GM12878 (cell line): ENCODE measurements around the gene OR4K14. TPM values are rescaled to one million over a fixed set of nuclear protein-coding genes. Genes with fewer than 3 reads are reported as not detected.
"Not testable (repeated sequence)": the region's sequence is repeated elsewhere in the genome, so short reads cannot be mapped to it uniquely, and the experiment has no call there.

Source experiments
- ATAC-seq: fragments of 200-7000 bp; cut with Tn5 transposase; 3 replicates; pipeline ENCODE4 v1.9.1; 2020; ENCODE audit warnings: mild to moderate bottlenecking, moderate library complexity
- BruUV-seq: library from RNA; stranded (reverse); fragments of 400-500 nt; replicated peaks from 2 replicates; lab custom pipeline; 2021; lab: Mats Ljungman, UMichigan
- CTCF ChIA-PET: fragments of 300-600 bp; sonication (Branson Sonifier 250); formaldehyde crosslinking; extraction: SDS; loops from one replicate; lab custom pipeline; 2021; ENCODE audit warnings: inconsistent platforms; lab: Yijun Ruan, JAX
- POLR2A ChIA-PET: fragments of 350-600 bp; formaldehyde crosslinking; extraction: SDS; loops from one replicate; lab custom pipeline; 2021; ENCODE audit warnings: inconsistent platforms; lab: Charles Lee
- RAD21 ChIA-PET: fragments of 300-600 bp; sonication (Branson Sonifier 250); formaldehyde crosslinking; loops from one replicate; lab custom pipeline; 2023; ENCODE audit warnings: antibody characterized with exemption; ENCODE audit not compliant: unreplicated experiment; lab: Charles Lee
- SMC1A ChIA-PET: fragments of 300-600 bp; sonication (Branson Sonifier 250); formaldehyde crosslinking; loops from one replicate; lab custom pipeline; 2023; ENCODE audit not compliant: unreplicated experiment, uncharacterized antibody; lab: Charles Lee
- DNase-seq: peaks from one replicate; pipeline ENCODE4 v3.0.0-alpha.2; 2011; ENCODE audit warnings: low read depth, low spot score
- FAIRE-seq: peaks from 3 replicates; lab custom pipeline; 2011; peaks lifted over from hg19 to GRCh38; lab: Jason Lieb, UNC
- H2AFZ ChIP-seq: 2 replicates; pipeline ENCODE4 v1.6.0; 2011; ENCODE audit warnings: low read depth, low read length, control low read depth; ENCODE audit not compliant: control insufficient read depth
- H3K27ac ChIP-seq: 2 replicates; pipeline ENCODE4 v1.5.1; 2011; ENCODE audit warnings: control low read depth; ENCODE audit not compliant: control insufficient read depth, insufficient read depth
- H3K27me3 ChIP-seq, 2 experiments: replicated peaks in 1 of 2; 2 replicates each; pipeline versions ENCODE4 v1.6.0 to v1.6.1; 2011; ENCODE audit warnings: low read length in 1 of 2; ENCODE audit not compliant: control insufficient read depth in 2 of 2, insufficient read depth in 2 of 2
- H3K36me3 ChIP-seq, 2 experiments: 2 replicates each; pipeline ENCODE4 v1.5.1; 2011; ENCODE audit warnings: low read length in 1 of 2; ENCODE audit not compliant: control insufficient read depth in 2 of 2, insufficient read depth in 2 of 2
- H3K4me1 ChIP-seq: 2 replicates; pipeline ENCODE4 v1.6.1; 2011; ENCODE audit warnings: mild to moderate bottlenecking, low read length, moderate library complexity, mixed read lengths; ENCODE audit not compliant: control insufficient read depth, insufficient read depth
- H3K4me2 ChIP-seq: 2 replicates; pipeline ENCODE4 v1.6.0; 2011; ENCODE audit warnings: control low read depth; ENCODE audit not compliant: control insufficient read depth, insufficient read depth
- H3K4me3 ChIP-seq: fragments of 200-600 bp; sonication (generic); 2 replicates; pipeline ENCODE4 v1.5.1; 2016
- H3K79me2 ChIP-seq: 2 replicates; pipeline ENCODE4 v1.6.0; 2011; ENCODE audit warnings: low read length; ENCODE audit not compliant: control insufficient read depth, insufficient read depth
- H3K9ac ChIP-seq: 2 replicates; pipeline ENCODE4 v1.8.0; 2011; ENCODE audit warnings: low read length, control low read depth, mixed read lengths; ENCODE audit not compliant: control insufficient read depth, insufficient read depth
- H3K9me3 ChIP-seq: replicated peaks from 3 replicates; pipeline ENCODE4 v1.5.1; 2011; ENCODE audit warnings: mild to moderate bottlenecking, low read length; ENCODE audit not compliant: control insufficient read depth, insufficient read depth
- H4K20me1 ChIP-seq: 2 replicates; pipeline ENCODE4 v1.6.0; 2011; ENCODE audit not compliant: control insufficient read depth, insufficient read depth
- WGBS: methylation state at CpG from one replicate; pipeline ENCODE4 v1.1.6; 2016; ENCODE audit warnings: low lambda C conversion rate; ENCODE audit not compliant: insufficient replicate concordance, insufficient coverage; ENCODE audit errors: missing lambda C conversion rate; 5-methylcytosine and 5-hydroxymethylcytosine counted together
- in situ Hi-C: fragments of 300-500 bp; cut with MboI; formaldehyde crosslinking; loops from 9 replicates; pipeline ENCODE4 v1.14.3; 2018; ENCODE audit warnings: mixed read lengths
- intact Hi-C: fragments of 100-400 bp; cut with micrococcal nuclease; formaldehyde crosslinking; loops from one replicate; pipeline ENCODE4 v1.14.2; 2022; ENCODE audit not compliant: unreplicated experiment
- polyA plus RNA-seq, 11 experiments: library from polyadenylated mRNA; depleted of rRNA in 4 of 11; unstranded in 6 of 11; stranded (reverse) in 5 of 11; fragments of >200 nt; fragmentation: Nextera tagmentation in 4 of 11; fragmentation: Illumina TruSeq in 1 of 11; extraction: Ambion mirVana in 4 of 11; extraction: Trizol in 1 of 11; gene quantifications; 1 replicate in 1 of 11; 2 replicates in 10 of 11; pipeline versions ENCODE4 v1.2.1 to v1.2.3, GENCODE V29; 2011 to 2016; ENCODE audit warnings: inconsistent platforms in 2 of 11, missing spikeins in 2 of 11, low read depth in 1 of 11
- total RNA-seq, 4 experiments: library from RNA; depleted of rRNA in 3 of 4; stranded (reverse); fragments of >200 nt in 3 of 4; fragmentation: Illumina TruSeq in 1 of 4; extraction: Trizol in 1 of 4; gene quantifications; 2 replicates each; pipeline versions ENCODE4 v1.2.1 to v1.2.3, GENCODE V29; 2013 to 2021

The OR4K14 gene
- total and polyA plus RNA-seq, 10 of the 15 experiments (the other 5 are each of a cell fraction or from before 2014, with no cell fraction given): not detected

GRCh38 chr14:19969735-19970134 is 49.4 kb downstream of the OR4K14 start:
- H3K79me2 ChIP-seq, H3K4me1 ChIP-seq, ATAC-seq, H3K9me3 ChIP-seq, RAD21 ChIA-PET, FAIRE-seq, intact Hi-C loops, POLR2A ChIA-PET, H3K27ac ChIP-seq, BruUV-seq, H3K36me3 ChIP-seq, H3K9ac ChIP-seq, in situ Hi-C loops, H3K27me3 ChIP-seq, SMC1A ChIA-PET, H3K4me2 ChIP-seq, H2AFZ ChIP-seq, H4K20me1 ChIP-seq, CTCF ChIA-PET, H3K4me3 ChIP-seq, DNase-seq: not testable (repeated sequence)
- 66% methylated on average over 2 of the region's 2 CpGs for WGBS

Other genes with a start within 250 kb of the OR4K14 start
Only the 7 nearest of the 15 such genes appear.
- gene OR4K5, start 98.7 kb downstream of the OR4K14 start, total RNA-seq (2014; rRNA removed): not detected in 2 replicates
- gene OR4K5, start 98.7 kb downstream of the OR4K14 start, total RNA-seq (2014; rRNA removed; fragmentation: Illumina TruSeq; extraction: Trizol): not detected in 2 replicates
- gene OR4K5, start 98.7 kb downstream of the OR4K14 start, total RNA-seq (2021): not detected in 2 replicates
- not detected in 2 replicates for gene OR4K5, start 98.7 kb downstream of the OR4K14 start, polyA plus RNA-seq (2011; rRNA removed)
- not detected in 2 replicates for gene OR4K5, start 98.7 kb downstream of the OR4K14 start, polyA plus RNA-seq (2014; fragmentation: Illumina TruSeq; extraction: Trizol)
- gene OR4K5, start 98.7 kb downstream of the OR4K14 start, polyA plus RNA-seq (2014; fragmentation: Nextera tagmentation; extraction: Ambion mirVana): not detected
- gene OR4K5, start 98.7 kb downstream of the OR4K14 start, polyA plus RNA-seq (2014; rRNA removed): not detected in 2 replicates
- not detected for gene OR4K5, start 98.7 kb downstream of the OR4K14 start, polyA plus RNA-seq (2016; fragmentation: Nextera tagmentation; extraction: Ambion mirVana)
- gene OR4K1, start 88.4 kb downstream of the OR4K14 start, total RNA-seq (2014; rRNA removed): not detected in 2 replicates
- gene OR4K1, start 88.4 kb downstream of the OR4K14 start, total RNA-seq (2014; rRNA removed; fragmentation: Illumina TruSeq; extraction: Trizol): not detected in 2 replicates
- gene OR4K1, start 88.4 kb downstream of the OR4K14 start, total RNA-seq (2021): not detected in 2 replicates
- gene OR4K1, start 88.4 kb downstream of the OR4K14 start, polyA plus RNA-seq (2011; rRNA removed): not detected in 2 replicates
- gene OR4K1, start 88.4 kb downstream of the OR4K14 start, polyA plus RNA-seq (2014; fragmentation: Illumina TruSeq; extraction: Trizol): not detected in 2 replicates
- gene OR4K1, start 88.4 kb downstream of the OR4K14 start, polyA plus RNA-seq (2014; fragmentation: Nextera tagmentation; extraction: Ambion mirVana): not detected
- gene OR4K1, start 88.4 kb downstream of the OR4K14 start, polyA plus RNA-seq (2014; rRNA removed): not detected in 2 replicates
- gene OR4K1, start 88.4 kb downstream of the OR4K14 start, polyA plus RNA-seq (2016; fragmentation: Nextera tagmentation; extraction: Ambion mirVana): not detected
- not detected in 2 replicates for gene OR4K15, start 43.7 kb downstream of the OR4K14 start, total RNA-seq (2014; rRNA removed)
- not detected in 2 replicates for gene OR4K15, start 43.7 kb downstream of the OR4K14 start, total RNA-seq (2014; rRNA removed; fragmentation: Illumina TruSeq; extraction: Trizol)
- gene OR4K15, start 43.7 kb downstream of the OR4K14 start, total RNA-seq (2021): not detected in 2 replicates
- gene OR4K15, start 43.7 kb downstream of the OR4K14 start, polyA plus RNA-seq (2011; rRNA removed): not detected in 2 replicates
- gene OR4K15, start 43.7 kb downstream of the OR4K14 start, polyA plus RNA-seq (2014; fragmentation: Illumina TruSeq; extraction: Trizol): not detected in 2 replicates
- gene OR4K15, start 43.7 kb downstream of the OR4K14 start, polyA plus RNA-seq (2014; fragmentation: Nextera tagmentation; extraction: Ambion mirVana): not detected
- not detected in 2 replicates for gene OR4K15, start 43.7 kb downstream of the OR4K14 start, polyA plus RNA-seq (2014; rRNA removed)
- gene OR4K15, start 43.7 kb downstream of the OR4K14 start, polyA plus RNA-seq (2016; fragmentation: Nextera tagmentation; extraction: Ambion mirVana): not detected
- not detected in 2 replicates for gene OR4Q2, start 17.1 kb downstream of the OR4K14 start, total RNA-seq (2014; rRNA removed)
- gene OR4Q2, start 17.1 kb downstream of the OR4K14 start, total RNA-seq (2014; rRNA removed; fragmentation: Illumina TruSeq; extraction: Trizol): not detected in 2 replicates
- not detected in 2 replicates for gene OR4Q2, start 17.1 kb downstream of the OR4K14 start, total RNA-seq (2021)
- not detected in 2 replicates for gene OR4Q2, start 17.1 kb downstream of the OR4K14 start, polyA plus RNA-seq (2011; rRNA removed)
- not detected in 2 replicates for gene OR4Q2, start 17.1 kb downstream of the OR4K14 start, polyA plus RNA-seq (2014; fragmentation: Illumina TruSeq; extraction: Trizol)
- not detected for gene OR4Q2, start 17.1 kb downstream of the OR4K14 start, polyA plus RNA-seq (2014; fragmentation: Nextera tagmentation; extraction: Ambion mirVana)
- not detected in 2 replicates for gene OR4Q2, start 17.1 kb downstream of the OR4K14 start, polyA plus RNA-seq (2014; rRNA removed)
- gene OR4Q2, start 17.1 kb downstream of the OR4K14 start, polyA plus RNA-seq (2016; fragmentation: Nextera tagmentation; extraction: Ambion mirVana): not detected
- gene OR4K13, start 16.7 kb upstream of the OR4K14 start, total RNA-seq (2014; rRNA removed): not detected in 2 replicates
- gene OR4K13, start 16.7 kb upstream of the OR4K14 start, total RNA-seq (2014; rRNA removed; fragmentation: Illumina TruSeq; extraction: Trizol): not detected in 2 replicates
- not detected in 2 replicates for gene OR4K13, start 16.7 kb upstream of the OR4K14 start, total RNA-seq (2021)
- not detected in 2 replicates for gene OR4K13, start 16.7 kb upstream of the OR4K14 start, polyA plus RNA-seq (2011; rRNA removed)
- gene OR4K13, start 16.7 kb upstream of the OR4K14 start, polyA plus RNA-seq (2014; fragmentation: Illumina TruSeq; extraction: Trizol): not detected in 2 replicates
- not detected for gene OR4K13, start 16.7 kb upstream of the OR4K14 start, polyA plus RNA-seq (2014; fragmentation: Nextera tagmentation; extraction: Ambion mirVana)
- gene OR4K13, start 16.7 kb upstream of the OR4K14 start, polyA plus RNA-seq (2014; rRNA removed): not detected in 2 replicates
- gene OR4K13, start 16.7 kb upstream of the OR4K14 start, polyA plus RNA-seq (2016; fragmentation: Nextera tagmentation; extraction: Ambion mirVana): not detected
- not detected in 2 replicates for gene OR4L1, start 40.7 kb upstream of the OR4K14 start, total RNA-seq (2014; rRNA removed)
- not detected in 2 replicates for gene OR4L1, start 40.7 kb upstream of the OR4K14 start, total RNA-seq (2014; rRNA removed; fragmentation: Illumina TruSeq; extraction: Trizol)
- gene OR4L1, start 40.7 kb upstream of the OR4K14 start, total RNA-seq (2021): not detected in 2 replicates
- gene OR4L1, start 40.7 kb upstream of the OR4K14 start, polyA plus RNA-seq (2011; rRNA removed): not detected in 2 replicates
- gene OR4L1, start 40.7 kb upstream of the OR4K14 start, polyA plus RNA-seq (2014; fragmentation: Illumina TruSeq; extraction: Trizol): not detected in 2 replicates
- gene OR4L1, start 40.7 kb upstream of the OR4K14 start, polyA plus RNA-seq (2014; fragmentation: Nextera tagmentation; extraction: Ambion mirVana): not detected
- gene OR4L1, start 40.7 kb upstream of the OR4K14 start, polyA plus RNA-seq (2014; rRNA removed): not detected in 2 replicates
- gene OR4L1, start 40.7 kb upstream of the OR4K14 start, polyA plus RNA-seq (2016; fragmentation: Nextera tagmentation; extraction: Ambion mirVana): not detected
- gene OR4K17, start 91.4 kb upstream of the OR4K14 start, total RNA-seq (2014; rRNA removed): not detected in 2 replicates
- gene OR4K17, start 91.4 kb upstream of the OR4K14 start, total RNA-seq (2014; rRNA removed; fragmentation: Illumina TruSeq; extraction: Trizol): not detected in 2 replicates
- not detected in 2 replicates for gene OR4K17, start 91.4 kb upstream of the OR4K14 start, total RNA-seq (2021)
- not detected in 2 replicates for gene OR4K17, start 91.4 kb upstream of the OR4K14 start, polyA plus RNA-seq (2011; rRNA removed)
- not detected in 2 replicates for gene OR4K17, start 91.4 kb upstream of the OR4K14 start, polyA plus RNA-seq (2014; fragmentation: Illumina TruSeq; extraction: Trizol)
- not detected for gene OR4K17, start 91.4 kb upstream of the OR4K14 start, polyA plus RNA-seq (2014; fragmentation: Nextera tagmentation; extraction: Ambion mirVana)
- gene OR4K17, start 91.4 kb upstream of the OR4K14 start, polyA plus RNA-seq (2014; rRNA removed): not detected in 2 replicates
- not detected for gene OR4K17, start 91.4 kb upstream of the OR4K14 start, polyA plus RNA-seq (2016; fragmentation: Nextera tagmentation; extraction: Ambion mirVana)